ENCODE data around the gene SPATA25.
A peak's percentile ranks its signal among the peaks of the same experiment; 100 is the strongest.
"Not testable (repeated sequence)": the region's sequence is repeated elsewhere in the genome, so short reads cannot be mapped to it uniquely, and the experiment has no call there.

Gene SPATA25

DNA sequence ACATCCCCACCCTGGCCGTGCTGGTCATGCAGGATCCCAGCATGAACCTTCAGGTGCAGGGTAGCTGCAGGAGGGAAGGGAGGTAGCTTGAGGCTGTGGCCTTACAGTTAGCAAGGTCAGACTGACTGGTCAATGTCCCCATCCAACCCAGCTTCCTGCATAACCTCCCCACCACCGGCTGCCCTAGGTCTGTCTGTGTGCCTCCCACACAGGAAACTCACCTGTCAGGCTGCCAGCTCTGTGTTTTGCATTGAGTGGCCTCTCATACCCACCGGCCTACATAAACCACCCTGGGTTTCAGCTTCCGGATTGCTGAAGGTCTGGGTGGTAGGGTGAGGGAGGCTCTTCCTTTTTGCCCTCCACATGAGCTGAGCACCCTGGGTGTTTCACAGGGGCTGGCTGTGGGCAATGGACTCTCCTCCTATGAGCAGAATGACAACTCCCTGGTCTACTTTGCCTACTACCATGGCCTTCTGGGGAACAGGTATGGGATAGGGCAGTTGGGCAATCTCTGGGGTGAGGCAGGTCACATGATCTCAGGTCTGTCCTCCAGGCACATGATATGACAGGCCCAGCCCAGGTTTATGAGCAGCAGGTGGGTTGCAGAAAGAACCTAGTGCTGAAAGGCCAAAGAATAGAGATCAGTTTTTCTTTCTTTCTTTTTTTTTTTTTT is 5.5 kb upstream of the SPATA25 start:
- DNase-seq (ENCODE audit: low spot score) = no peak

DNA sequence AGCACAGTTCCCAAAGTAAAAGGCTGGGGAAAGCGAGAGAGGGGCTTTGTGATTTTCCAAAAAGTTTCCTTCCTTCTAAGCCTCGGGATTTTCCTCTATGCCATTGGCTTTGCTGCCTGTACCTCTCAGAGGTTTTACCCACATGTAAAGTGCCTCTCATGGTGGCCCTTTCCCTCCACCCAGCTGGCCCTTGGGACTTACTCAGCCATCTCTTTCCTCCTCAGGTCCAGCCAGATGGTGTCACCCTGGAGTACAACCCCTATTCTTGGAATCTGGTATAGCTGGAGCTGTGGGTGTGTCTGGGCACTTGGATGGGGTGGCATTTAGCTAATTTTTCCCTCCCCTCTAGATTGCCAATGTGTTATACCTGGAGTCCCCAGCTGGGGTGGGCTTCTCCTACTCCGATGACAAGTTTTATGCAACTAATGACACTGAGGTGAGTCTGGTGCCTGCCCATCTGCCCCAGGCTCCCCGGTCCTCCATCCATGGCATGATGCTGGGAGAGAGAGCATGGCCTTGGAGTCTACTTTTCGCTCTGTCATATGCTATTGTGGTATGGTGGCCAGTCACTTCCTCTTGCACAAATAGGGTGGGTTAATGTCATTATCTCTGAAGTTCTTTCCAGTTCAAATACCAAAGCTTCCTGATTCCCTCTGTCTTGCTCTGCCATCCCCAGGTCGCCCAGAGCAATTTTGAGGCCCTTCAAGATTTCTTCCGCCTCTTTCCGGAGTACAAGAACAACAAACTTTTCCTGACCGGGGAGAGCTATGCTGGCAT is 4.8 kb upstream of the SPATA25 start:
- peak; percentile 75 for DNase-seq (ENCODE audit: low spot score)

DNA sequence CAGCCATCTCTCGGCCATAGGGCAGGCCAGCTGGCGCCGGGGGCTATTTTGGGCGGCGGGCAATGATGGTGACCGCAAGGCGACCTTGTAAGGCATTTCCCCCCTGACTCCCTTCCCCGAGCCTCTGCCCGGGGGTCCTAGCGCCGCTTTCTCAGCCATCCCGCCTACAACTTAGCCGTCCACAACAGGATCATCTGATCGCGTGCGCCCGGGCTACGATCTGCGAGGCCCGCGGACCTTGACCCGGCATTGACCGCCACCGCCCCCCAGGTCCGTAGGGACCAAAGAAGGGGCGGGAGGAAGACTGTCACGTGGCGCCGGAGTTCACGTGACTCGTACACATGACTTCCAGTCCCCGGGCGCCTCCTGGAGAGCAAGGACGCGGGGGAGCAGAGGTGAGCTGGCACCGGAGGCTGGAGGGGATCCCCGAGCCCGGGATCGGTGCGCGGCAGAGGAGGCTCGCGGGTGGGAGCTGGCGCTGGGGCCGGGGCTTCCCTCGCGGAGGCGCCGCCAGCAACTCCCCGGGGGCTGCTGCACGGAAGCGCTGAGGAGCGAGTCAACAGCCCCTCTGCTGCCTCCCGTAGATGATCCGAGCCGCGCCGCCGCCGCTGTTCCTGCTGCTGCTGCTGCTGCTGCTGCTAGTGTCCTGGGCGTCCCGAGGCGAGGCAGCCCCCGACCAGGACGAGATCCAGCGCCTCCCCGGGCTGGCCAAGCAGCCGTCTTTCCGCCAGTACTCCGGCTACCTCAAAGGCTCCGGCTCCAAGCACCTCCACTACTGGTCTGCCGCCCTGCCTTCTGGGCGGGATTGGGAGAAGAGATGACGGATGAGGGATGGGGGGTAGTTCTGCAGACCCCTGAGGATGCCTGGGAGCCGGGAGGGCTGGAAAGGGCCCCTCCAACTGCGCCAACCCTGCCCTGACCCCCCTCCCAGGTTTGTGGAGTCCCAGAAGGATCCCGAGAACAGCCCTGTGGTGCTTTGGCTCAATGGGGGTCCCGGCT is 3.9 kb upstream of the SPATA25 start, which contains the start of the genes CTSA and NEURL2:
CTSA (plus strand) TSS at position 351 of the 999 bp plus-strand sequence; CDS start at position 585, 234 bp downstream.
NEURL2 (minus strand) TSS at position 224 of the 999 bp plus-strand sequence; CDS start at position 7, 217 bp downstream.
- peak; percentile 96 for DNase-seq (ENCODE audit: low spot score)

DNA sequence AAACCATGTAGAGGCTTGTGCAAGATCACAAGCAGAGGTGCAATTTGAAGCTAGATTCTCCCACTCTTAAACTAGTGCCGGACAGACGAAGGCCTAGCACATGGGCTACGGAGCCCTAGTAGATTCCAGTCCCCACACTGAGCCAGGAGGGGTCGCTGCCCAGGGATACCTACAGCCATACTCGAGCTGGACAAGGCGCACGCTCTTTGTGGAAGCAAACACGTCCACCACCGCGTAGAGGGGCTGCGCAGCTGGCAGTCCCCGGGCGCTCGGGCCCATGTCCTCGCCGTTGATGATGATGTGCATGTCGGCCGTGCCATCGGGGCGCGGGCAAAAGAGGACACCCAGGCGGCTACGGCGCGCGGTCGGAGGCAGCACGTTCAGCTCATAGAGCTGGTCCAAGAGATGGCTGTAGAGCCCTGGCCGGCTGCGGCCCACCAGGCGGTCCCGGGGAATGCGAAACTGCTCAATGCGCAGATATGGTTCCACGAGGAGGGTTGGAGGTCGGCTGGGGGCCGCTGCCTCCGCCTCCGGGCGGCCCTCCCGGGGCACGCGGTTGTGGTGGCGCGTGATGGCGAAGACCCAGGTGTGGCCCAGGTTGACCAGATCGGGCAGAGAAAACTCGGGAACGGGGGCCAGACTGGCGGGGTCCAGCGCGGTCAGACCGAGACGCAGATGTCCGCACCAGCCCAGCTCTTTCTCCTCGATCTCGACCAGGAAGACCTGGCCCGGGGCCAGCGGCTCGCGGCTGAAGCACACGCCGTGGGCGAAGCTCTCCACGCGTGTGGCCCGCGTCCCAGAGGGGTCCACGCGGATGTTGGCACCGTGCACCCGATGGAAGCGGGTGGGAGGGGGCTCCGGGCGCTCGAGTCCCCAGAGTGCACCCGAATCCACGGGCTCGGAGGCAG is 2.9 kb upstream of the SPATA25 start:
- DNase-seq (ENCODE audit: low spot score) = no peak

DNA sequence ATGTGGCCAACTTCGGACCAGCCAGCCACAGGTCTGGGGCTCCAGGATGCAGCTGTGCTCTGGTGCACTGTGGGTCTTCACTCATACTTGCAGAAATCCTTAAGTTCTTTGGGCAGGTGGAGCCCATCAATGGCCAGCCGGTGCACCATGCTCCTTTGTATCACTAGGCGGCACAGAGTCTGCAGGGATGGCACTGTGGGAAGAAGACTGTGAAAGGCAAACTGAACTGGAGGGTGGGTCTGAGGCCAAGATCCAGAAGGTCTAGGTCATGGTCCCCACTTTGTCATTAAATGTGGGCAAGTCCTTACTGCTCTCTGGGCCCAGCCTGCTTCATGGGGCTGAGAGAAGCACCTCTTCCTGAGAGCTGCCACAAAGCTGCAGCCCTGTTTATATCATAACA is 1.3 kb upstream of the SPATA25 start:
- DNase-seq (ENCODE audit: low spot score) = no peak

DNA sequence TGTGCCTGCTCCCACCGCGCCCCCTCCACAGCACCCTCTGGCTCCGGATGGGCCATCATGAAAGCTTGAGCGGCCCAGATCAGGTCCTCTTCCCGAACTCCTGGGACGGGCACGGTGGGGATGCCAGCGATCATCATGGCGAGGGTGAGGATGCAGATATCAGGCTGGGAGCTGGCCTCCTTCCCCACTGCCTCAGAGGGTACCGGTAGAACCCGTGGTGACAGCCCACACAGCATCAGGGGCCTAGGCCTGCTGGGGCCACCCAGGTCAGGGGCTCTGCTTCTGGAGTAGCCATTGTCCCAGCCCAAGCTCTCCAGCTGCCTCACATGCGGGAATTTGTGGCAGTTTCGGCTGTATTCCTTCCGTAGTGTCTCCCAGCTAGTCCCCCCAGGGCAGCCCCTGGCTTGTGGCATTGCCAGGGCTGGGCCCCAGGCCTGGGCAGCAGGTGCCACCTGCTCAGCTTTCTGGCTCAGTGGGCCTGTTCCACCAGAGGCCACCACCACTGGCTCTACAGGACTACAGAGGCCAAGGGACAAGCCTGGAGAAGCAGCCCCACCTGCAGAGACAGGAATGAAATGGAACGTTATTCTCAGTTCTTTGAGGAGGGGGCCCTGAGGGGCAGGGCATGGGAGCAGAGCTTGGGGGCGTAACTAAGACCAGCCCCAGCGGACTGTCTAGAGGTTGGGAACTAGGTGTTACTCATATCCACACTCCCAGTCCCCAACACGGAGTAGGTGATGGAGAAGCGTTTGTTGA is 654 bp downstream of the SPATA25 start:
- no peak for DNase-seq (ENCODE audit: low spot score)

DNA sequence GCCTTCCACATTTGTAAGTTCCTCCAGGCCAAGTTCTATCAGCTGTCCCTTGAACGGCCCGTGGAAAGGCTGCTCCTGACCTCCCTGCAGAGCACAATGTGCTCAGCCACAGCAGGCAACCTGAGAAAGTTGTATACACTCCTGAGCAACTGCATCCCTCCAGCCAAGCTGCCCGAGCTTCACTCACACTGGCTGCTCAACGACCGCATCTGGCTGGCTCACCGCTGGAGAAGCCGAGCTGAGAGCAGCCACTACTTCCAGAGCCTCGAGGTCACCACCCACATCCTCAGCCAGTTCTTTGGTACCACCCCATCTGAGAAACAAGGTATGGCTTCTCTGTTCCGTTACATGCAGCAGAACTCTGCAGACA is 4.3 kb downstream of the SPATA25 start:
- DNase-seq (ENCODE audit: low spot score) = no peak

DNA sequence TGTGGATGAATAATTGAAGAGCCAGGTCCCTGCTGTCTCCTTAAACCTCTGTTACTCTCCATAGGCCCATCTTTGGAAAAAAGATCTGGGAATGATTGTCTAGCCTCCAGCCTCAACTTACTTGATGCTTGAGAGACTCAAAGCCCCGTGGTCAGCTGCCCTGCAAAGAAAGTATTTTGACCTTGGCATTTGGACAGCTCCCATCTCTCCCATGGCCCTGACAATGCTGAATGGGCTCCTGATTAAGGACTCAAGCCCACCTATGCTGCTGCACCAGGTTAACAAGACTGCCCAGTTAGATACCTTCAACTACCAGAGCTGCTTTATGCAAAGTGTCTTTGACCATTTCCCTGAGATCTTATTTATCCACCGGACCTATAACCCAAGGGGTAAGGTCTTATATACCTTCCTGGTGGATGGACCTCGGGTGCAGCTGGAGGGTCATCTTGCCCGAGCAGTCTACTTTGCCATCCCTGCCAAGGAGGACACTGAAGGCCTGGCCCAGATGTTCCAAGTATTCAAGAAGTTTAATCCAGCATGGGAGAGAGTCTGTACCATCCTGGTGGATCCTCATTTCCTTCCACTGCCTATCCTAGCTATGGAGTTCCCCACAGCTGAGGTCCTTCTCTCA is 4.8 kb downstream of the SPATA25 start:
- no peak for DNase-seq (ENCODE audit: low spot score)

DNA sequence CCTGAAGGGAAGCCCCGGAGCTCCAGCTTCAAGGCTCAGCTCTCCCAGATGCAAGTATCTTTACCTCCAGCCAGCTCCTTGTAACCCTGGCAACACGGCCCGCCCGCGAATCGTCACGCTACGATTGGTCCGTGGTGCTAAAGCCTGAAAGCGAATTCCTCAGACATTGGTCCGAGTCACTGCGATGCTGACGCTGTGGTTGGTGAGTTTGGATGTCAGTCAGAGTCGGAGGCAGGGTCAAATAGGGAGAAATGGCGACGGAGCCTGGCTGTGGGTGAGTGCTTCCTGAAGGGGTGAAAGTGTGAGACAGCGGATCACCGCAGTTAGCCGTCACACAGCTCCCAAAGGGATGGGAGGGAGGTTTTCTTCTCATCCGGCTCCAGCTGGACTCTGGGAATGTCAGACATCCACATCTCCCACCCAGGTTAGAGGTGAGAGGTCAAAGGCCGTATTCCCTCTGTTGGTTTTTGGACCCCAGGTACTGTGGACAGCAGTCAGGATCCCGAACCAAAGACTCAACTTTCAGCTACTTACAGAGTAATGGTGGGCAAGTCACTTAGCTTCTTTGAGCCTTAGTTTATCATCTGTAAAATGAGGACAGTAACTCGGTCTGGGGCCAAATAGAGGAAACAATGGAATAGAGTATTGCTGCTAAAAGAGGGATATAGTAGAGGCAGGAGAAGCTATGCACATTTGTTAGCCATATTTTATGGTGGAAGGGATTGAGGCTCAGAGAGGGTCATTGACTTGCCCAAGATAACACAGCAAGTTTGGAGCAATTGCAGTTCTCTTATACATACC is 6.2 kb downstream of the SPATA25 start, which contains the start of gene ZSWIM1:
ZSWIM1 (plus strand) TSS at position 240 of the 801 bp plus-strand sequence. CDS start 1,366 bp downstream, outside the sequence.
- DNase-seq (ENCODE audit: low spot score) = peak; percentile 99

DNA sequence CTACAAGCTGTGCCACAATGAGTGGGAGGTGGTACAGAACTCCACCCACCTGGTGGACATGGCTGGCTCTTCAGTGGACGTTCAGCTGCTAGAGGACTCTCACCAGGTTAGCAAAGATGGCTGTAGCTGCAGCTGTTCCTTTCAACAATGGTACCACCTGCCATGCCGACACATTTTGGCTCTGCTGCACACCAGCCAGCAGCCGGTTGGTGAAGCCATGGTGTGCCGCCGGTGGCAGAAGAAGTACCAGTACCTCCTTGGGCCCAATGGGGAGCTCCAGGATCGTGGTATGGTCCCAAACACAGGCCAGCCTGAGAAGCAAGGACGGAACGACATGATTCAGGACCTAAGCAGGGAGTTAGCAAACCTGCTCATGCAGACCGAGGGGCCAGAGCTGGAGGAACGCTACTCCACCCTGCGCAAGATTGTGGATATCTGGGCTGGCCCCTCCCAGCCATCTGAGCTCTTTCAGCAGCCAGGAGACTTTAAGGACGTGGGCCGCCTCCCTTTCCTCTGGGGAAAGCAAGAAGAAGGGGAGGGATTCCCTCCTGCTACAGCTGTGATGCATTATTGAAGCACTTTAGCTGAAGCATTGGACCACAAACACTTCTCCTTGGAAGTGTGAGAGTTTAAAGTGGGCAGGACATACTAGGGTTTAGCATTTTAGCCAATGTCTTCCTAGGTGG is 9.2 kb downstream of the SPATA25 start:
- DNase-seq (ENCODE audit: low spot score) = no peak

DNA sequence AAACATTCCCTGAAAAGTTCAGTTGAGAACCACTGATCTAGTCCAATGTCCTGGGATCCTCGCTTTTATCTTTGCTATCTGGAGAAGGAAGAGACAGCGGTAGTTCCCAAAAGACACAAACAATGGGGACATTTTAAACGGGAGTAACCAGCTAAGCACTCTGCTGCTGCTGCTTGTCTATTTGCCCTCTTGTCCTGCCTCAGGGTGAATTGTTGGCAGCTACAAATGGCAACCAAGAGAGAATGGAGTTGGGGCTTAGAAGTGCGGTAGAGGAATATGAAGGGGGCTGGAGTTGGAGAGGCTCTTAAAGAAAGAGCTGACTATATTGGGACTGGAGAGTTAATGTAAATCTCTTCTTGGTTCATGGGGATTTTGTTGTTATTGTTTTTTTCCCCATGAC is 12.8 kb downstream of the SPATA25 start:
- no peak for DNase-seq (ENCODE audit: low spot score)

DNA sequence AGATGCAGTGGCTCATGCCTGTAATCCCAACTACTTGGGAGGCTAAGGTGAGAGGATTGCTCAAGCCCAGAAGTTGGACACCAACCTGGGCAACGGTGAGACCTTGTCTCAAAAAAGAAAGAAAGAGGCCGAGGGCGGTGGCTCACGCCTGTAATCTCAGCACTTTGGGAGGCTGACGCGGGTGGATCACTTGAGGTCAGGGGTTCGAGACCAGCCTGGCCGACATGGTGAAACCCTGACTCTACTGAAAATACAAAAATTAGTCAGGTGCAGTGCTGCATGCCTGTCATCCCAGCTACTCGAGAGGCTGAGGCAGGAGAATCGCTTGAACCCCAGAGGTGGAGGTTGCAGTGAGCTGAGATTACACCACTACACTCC is 13.3 kb downstream of the SPATA25 start:
- not testable (repeated sequence) for DNase-seq (ENCODE audit: low spot score)

DNA sequence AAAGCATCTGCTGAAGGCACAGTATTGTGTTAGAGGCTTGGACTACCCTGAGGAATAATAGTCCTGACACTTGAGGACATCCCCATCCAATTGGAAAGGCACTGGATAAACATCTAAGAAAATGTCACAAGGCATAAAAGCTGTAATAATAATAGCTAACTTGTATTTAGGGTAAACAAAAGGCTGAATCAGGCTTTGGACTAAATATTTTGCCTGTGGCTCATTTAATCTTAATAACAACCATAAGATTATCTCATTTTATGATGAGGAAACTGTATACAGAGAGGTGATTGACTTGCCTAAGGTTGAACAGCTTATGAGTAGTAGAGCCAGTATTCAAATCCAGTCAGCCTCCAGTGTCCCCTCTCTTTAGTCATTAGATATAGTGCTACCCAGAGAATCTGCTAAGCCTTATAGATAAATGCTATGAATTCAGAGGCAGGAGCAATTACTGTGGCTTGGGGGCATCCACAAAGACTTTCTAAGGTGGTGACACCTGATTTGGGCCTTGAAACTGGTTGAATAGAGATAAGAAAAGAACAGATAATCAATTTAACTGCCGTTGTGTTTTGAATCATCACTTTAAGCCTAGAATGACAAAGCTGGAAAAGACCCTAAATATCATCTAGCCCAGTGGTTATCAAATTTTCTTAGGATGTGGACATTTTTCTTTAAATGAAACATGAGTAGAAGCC is 13.9 kb downstream of the SPATA25 start:
- DNase-seq (ENCODE audit: low spot score) = no peak

DNA sequence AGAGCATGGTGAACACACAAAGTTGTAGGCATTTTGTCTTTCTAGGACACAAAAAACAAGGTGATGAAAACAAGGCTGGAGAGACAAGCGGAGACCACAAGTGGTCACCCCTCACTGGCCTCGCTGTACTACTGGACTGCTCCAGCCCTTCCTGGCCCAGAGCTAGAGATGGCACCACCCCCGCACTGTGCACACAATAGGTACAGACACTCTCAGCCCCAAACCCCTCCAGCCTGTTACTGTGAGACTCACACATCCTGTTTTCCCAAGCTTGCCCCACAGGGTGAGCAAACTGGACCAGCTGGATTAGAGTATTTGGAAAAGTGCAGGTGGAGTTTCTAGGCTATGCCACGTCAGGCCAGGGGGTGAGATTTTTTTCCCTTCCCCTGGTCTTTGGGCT is 14.8 kb downstream of the SPATA25 start:
- DNase-seq (ENCODE audit: low spot score) = no peak

DNA sequence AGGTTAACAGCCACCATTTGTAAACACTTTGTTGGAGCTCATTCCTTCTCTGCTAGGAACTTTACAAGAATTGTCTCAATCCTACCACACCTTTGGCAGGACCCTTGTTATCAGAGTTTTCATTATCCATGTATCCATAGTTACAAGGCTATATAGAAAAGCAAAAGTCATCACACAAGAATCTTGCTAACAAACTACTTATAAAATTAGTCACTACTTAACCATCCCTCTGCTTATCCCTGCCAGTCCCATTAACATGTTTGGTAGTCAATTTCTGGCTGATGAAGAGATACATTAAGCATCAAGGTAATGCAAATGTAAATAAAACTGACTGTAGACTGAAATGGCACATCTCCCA is 19.6 kb downstream of the SPATA25 start:
- DNase-seq (ENCODE audit: low spot score) = peak; percentile 56

DNA sequence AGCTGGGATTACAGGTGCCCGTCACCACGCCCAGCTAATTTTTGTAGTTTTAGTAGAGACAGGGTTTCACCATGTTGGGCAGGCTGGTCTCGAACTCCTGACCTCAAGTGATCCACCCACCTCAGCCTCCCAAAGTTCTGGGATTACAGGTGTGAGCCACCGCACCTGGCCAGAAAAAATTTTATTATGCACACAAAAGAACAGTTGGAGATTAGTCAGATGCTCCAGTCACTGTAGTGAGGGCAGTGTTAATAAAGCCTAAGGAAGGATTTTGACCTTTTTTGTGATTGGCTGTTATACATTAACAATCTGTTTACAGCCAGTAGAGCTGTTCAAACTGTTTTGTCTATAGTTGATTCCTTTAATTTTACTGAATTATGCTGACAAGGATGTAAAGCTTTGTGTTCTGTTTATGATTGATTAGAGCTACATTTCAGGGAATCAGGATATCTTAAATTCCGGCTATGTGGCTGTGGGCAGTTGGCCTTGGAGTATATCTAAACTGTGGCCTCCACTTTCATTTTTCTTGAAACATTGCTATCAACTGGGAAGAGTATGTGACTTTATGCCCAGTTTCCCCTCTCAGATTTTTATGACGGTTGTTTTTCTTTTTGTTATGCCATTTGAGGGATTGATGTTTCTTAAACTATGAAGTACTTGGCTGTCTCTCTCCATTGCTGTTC is 20.1 kb downstream of the SPATA25 start:
- no peak for DNase-seq (ENCODE audit: low spot score)

DNA sequence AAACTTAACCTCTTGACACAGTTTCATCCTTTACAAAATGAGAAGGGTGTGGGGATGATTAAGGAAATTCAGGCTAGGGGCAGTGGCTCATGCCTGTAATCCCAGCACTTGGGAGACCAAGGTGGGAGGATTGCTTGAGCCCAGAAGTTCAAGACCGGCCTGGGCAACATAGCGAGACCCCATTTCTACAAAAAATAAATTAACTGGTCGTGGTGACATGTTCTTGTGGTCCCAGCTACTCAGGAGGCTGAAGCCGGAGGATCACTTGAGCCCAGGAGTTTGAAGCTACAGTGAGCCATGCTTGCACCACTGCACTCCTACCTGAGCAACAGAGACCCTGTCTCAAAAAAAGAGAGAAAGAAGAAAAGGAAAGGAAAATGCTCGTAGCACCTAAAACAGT is 21.0 kb downstream of the SPATA25 start:
- DNase-seq (ENCODE audit: low spot score) = no peak

Measured in RKO (cell line).